ENCODE data around the gene EHD4.

DNA sequence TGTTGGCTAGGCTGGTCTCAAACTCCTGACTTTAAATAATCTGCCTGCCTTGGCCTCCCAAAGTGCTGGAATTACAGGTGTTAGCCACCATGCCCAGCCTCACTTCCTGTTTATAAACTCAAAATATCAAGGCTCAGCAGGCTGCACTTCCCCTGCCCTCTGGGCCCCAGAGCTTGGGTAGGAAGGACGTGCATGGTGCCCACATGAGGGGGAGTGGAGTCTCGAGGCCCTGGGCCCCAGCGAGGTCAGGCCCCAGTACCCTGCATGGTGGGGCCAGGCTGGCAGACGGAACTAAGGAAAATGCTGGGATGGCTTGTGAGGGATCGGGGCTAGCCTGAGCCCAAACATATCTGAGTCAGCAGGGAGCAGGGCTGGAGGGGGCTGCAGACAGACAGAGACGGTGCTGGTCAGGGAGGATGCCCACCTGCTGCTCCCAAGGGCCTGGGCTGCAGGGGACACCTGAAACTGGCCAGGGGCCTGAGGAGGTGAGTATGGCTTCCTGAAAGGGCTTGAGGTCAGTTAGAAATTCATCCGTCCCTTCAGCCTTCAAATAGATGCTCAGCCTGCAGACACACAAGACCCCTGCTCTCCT is 83.6 kb downstream of the EHD4 start:
- TF ChIP-seq CTCF (IDR thresholded peaks at IDR 0.05) (no peak), POLR2AphosphoS5 (IDR thresholded peaks at IDR 0.05; ENCODE audit: insufficient read depth in 1 of 2, low read depth in 1 of 2) (no peak)

All from vagina (tissue), 2 donors.